ENCODE data around the gene SPTSSA.

GRCh38 chr14:34489324-34489723 lies 27.3 kb upstream of the SPTSSA start:
- no peak for TF ChIP-seq CTCF (IDR thresholded peaks at IDR 0.05; ENCODE audit: low read depth, low read length)
- TF ChIP-seq EZH2phosphoT487 (IDR thresholded peaks at IDR 0.05; ENCODE audit: low read depth) = no peak

All from OCI-LY3 (cell line).